Measurements from ENCODE around the gene FAM184A. TPM values are rescaled to one million over a fixed set of nuclear protein-coding genes. Genes with fewer than 3 reads are reported as not detected.

Gene FAM184A
- polyA plus RNA-seq, 1 experiment, result 0.02 TPM

- TF ChIP-seq CTCF (IDR thresholded peaks at IDR 0.05; ENCODE audit: low read depth, low read length), result no peak
- Histone ChIP-seq H3K9me3 (ENCODE audit: control insufficient read depth, insufficient read depth, low read length) (no peaks in the 10 kb centered on the region), H3K27me3 (ENCODE audit: control insufficient read depth, insufficient read depth, low read length) (no peaks in the 10 kb centered on the region), H3K4me3 (ENCODE audit: low read depth, low read length) (no peak overlapping the region), H3K27ac (ENCODE audit: low read depth, low read length) (no peak overlapping the region)
- ChIA-PET CTCF (no interaction called here), POLR2A (no interaction called here)
- no peak for DNase-seq (ENCODE audit: low read depth, low spot score)
Measured at GRCh38 chr6:118993358-118993757, 85.1 kb downstream of the FAM184A start.

GRCh38 chr6:118992186-118992795 is 86.2 kb downstream of the FAM184A start:
- POLR2A ChIA-PET, result no interaction called here
- Histone ChIP-seq H3K9me3 (ENCODE audit: control insufficient read depth, insufficient read depth, low read length) (no peaks in the 10 kb centered on the region), H3K27ac (ENCODE audit: low read depth, low read length) (no peak overlapping the region), H3K27me3 (ENCODE audit: control insufficient read depth, insufficient read depth, low read length) (no peaks in the 10 kb centered on the region), H3K4me3 (ENCODE audit: low read depth, low read length) (no peak overlapping the region)
- no peak for TF ChIP-seq CTCF (IDR thresholded peaks at IDR 0.05; ENCODE audit: low read depth, low read length)
- CTCF ChIA-PET, result no interaction called here
- DNase-seq (ENCODE audit: low read depth, low spot score), result no peak

- CTCF ChIA-PET, result interaction anchor here (0.7 kb wide), 1 partner anchor 1820 kb away, joined by 4 read pairs; no protein-coding TSS in a partner anchor
- Histone ChIP-seq H3K4me3 (ENCODE audit: low read depth, low read length) (no peak overlapping the region), H3K9me3 (ENCODE audit: control insufficient read depth, insufficient read depth, low read length) (no peaks in the 10 kb centered on the region), H3K27ac (ENCODE audit: low read depth, low read length) (no peak overlapping the region), H3K27me3 (ENCODE audit: control insufficient read depth, insufficient read depth, low read length) (no peaks in the 10 kb centered on the region)
- TF ChIP-seq CTCF (IDR thresholded peaks at IDR 0.05; ENCODE audit: low read depth, low read length), result no peak
- POLR2A ChIA-PET, result no interaction called here
- DNase-seq (ENCODE audit: low read depth, low spot score), result no peak
Measured at GRCh38 chr6:118986312-118986711, 92.2 kb downstream of the FAM184A start.

- no peak overlapping the region for H3K27ac ChIP-seq (ENCODE audit: low read depth, low read length)
- TF ChIP-seq CTCF (IDR thresholded peaks at IDR 0.05; ENCODE audit: low read depth, low read length), result no peak
- POLR2A ChIA-PET, result no interaction called here
- no peaks in the 10 kb centered on the region for H3K27me3 ChIP-seq (ENCODE audit: control insufficient read depth, insufficient read depth, low read length)
- H3K9me3 ChIP-seq (ENCODE audit: control insufficient read depth, insufficient read depth, low read length), result no peaks in the 10 kb centered on the region
- no peak for DNase-seq (ENCODE audit: low read depth, low spot score)
- CTCF ChIA-PET, result no interaction called here
- H3K4me3 ChIP-seq (ENCODE audit: low read depth, low read length), result no peak overlapping the region
Measured at GRCh38 chr6:118985123-118985830, 93.2 kb downstream of the FAM184A start.

- no peak overlapping the region for H3K4me3 ChIP-seq (ENCODE audit: low read depth, low read length)
- no peak overlapping the region for H3K27ac ChIP-seq (ENCODE audit: low read depth, low read length)
- H3K9me3 ChIP-seq (ENCODE audit: control insufficient read depth, insufficient read depth, low read length), result no peaks in the 10 kb centered on the region
- ChIA-PET CTCF (no interaction called here), POLR2A (no interaction called here)
- no peak for DNase-seq (ENCODE audit: low read depth, low spot score)
- TF ChIP-seq CTCF (IDR thresholded peaks at IDR 0.05; ENCODE audit: low read depth, low read length), result no peak
- no peaks in the 10 kb centered on the region for H3K27me3 ChIP-seq (ENCODE audit: control insufficient read depth, insufficient read depth, low read length)
Measured at GRCh38 chr6:118984342-118984741, 94.1 kb downstream of the FAM184A start.
